Activated T-cell treated with anti-CD3 and anti-CD28 coated beads for 48 hours (primary cell): ENCODE results near the gene ENOX1.
"Not testable (repeated sequence)": the region's sequence is repeated elsewhere in the genome, so short reads cannot be mapped to it uniquely, and the experiment has no call there.

Experiments used
- DNase-seq: peaks from one replicate; pipeline ENCODE4 v3.0.0-alpha.2; 2020; ENCODE audit warnings: low read depth

The ENOX1 gene

GRCh38 chr13:43431841-43432240 lies 354.9 kb downstream of the ENOX1 start:
- DNase-seq, result no peak

DNA sequence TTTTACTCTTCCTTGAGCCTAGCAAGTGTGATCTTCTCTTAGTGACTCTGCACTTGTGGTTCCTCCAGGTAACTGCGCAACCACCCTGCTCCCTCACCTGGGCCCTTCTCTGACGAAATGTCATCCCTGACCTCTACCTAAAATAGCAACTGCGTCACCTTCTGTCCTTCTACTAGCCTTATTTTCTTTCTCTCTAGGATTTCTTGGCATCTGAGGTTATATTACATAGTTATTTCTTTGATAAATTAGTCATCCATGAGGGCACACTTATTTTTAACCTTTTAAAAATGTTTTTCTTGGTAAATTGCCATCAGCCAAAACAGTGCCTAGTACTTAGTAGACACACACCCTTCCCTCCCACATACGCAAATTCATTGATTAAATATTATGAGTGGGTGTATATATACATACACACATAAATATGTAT lies 355.5 kb downstream of the ENOX1 start:
- no peak for DNase-seq

GRCh38 chr13:43428545-43429296 lies 358.1 kb downstream of the ENOX1 start:
- DNase-seq, result no peak

DNA sequence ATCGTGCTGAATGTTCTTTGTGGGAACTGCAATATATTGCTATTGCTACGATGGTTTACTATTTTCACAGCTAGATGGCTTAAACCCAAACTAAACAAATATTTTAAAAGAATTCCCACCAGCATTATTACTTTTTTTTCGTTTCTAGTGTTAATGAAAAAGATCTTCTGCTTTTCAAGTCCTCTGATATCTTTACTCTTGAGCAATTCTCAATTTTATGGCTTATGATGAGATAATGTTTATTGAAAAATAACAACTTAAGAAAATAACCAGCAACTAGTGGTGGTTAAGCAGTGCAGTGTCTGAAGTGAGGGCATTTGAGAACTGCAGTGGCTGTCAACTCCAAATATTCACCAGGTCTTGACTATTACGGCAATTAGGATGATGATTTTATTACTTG lies 360.4 kb downstream of the ENOX1 start:
- DNase-seq, result no peak

DNA sequence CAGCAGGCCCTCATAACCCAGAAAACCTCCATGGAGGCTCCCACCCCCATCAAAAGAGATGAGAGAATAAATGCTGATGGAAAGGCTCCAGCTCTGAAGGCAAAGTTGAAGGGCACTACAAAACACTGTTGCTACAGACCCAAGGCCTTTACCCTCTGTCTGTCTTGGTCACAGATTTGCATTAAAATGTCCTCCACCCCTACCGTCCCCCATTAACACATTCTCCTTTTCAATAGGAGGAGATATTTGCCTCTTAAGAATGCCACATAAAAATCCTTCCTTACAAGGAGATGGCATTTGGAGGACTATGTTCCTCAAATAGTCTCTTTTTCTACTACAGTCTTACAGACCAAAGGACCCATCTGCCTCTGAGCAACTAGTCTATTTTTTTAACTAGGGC lies 361.5 kb downstream of the ENOX1 start:
- no peak for DNase-seq

DNA sequence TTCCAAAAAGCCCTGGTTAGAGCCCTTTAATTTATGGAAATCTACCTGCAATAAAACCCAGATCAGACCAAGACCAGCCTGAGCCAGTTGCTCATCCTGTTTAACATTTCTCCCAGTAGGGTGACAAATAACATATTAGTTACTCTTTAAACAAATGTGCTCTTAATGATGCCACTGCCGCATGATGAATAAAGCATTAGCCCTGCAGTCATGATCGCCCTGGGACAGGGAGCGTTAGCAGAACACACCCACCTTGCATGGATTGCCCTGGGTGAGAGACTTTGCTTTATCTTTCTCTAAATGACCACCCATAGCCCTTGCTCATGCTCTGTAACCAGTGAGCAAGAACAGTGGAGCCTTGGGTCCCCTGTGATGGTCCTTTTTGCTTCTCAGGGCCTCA lies 362.4 kb downstream of the ENOX1 start:
- no peak for DNase-seq

DNA sequence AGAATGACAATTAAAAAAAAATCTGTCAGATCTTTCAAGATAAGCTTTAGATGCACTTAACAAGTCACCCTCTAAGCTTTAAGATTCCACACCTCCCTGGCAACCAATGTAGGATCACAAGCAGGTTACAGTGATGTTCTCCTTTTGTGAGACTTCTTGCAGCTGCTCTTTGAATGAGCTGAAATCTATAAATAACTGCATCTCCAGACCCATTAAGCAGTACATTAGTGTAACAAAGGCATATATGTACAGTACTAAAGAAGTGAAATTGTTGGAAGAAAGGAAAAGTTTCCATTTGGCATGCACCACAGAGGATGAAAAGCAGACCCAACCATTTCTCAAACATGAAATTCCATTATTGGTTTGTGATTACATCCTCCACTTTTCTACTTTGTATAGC lies 364.7 kb downstream of the ENOX1 start:
- DNase-seq, result no peak

DNA sequence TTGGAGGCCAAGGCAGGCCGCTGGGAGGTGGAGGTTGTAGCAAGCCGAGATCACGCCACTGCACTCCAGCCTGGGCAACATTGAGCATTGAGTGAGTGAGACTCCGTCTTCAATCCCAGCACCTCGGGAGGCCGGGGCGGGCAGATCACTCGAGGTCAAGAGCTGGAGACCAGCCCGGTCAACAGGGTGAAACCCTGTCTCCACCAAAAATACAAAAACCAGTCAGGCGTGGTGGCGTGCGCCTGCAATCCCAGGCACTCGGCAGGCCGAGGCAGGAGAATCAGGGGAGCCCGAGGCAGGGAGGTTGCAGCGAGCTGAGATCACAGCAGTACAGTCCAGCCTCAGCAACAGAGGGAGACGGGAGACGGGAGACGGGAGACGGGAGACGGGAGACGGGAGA lies 369.9 kb downstream of the ENOX1 start:
- not testable (repeated sequence) for DNase-seq

DNA sequence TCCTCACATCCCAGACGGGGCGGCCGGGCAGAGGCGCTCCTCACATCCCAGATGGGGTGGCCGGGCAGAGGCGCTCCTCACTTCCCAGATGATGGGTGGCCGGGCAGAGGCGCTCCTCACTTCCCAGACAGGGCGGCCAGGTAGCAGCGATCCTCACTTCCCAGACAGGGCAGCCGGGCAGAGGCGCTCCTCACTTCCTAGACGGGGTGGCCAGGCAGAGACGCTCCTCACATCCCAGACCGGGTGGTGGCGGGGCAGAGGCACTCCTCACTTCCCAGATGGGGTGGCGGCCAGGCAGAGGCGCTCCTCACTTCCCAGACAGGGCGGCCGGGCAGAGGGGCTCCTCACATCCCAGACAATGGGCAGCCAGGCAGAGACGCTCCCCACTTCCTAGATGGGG lies 370.4 kb downstream of the ENOX1 start:
- DNase-seq, result not testable (repeated sequence)

DNA sequence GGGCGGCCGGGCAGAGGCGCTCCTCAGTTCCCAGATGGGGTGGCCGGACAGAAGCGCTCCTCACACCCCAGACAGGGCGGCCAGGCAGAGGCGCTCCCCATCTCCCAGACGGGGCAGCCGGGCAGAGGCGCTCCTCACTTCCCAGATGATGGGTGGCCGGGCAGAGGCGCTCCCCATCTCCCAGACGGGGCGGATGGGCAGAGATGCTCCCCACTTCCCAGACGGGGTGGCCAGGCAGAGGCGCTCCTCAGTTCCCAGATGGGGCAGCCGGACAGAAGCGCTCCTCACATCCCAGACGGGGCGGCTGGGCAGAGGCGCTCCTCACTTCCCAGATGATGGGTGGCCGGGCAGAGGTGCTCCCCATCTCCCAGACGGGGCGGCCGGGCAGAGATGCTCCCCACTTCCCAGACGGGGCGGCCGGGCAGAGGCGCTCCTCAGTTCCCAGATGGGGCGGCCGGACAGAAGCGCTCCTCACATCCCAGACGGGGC lies 370.8 kb downstream of the ENOX1 start:
- not testable (repeated sequence) for DNase-seq

- DNase-seq, result no peak
Observed at GRCh38 chr13:43414111-43414510, 372.7 kb downstream of the ENOX1 start.

DNA sequence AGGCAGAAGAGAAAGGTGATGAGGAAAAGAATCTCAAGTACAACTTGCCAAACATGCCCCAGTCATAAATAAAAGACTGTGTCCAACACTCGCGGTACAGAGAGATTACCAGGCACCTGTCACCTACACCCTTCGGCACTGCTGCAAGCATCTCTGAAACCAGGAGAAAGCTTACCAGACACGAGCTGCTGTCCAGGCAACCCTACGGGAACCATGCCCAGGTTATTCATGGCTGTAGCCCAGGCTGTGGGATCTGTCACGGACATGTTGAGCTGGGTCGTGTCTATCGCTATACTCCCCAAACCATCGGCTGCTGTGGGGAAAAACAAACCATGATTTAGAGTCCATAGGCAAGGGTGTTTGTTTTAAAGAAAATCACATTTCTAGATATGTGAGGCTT lies 375.0 kb downstream of the ENOX1 start:
- no peak for DNase-seq

DNA sequence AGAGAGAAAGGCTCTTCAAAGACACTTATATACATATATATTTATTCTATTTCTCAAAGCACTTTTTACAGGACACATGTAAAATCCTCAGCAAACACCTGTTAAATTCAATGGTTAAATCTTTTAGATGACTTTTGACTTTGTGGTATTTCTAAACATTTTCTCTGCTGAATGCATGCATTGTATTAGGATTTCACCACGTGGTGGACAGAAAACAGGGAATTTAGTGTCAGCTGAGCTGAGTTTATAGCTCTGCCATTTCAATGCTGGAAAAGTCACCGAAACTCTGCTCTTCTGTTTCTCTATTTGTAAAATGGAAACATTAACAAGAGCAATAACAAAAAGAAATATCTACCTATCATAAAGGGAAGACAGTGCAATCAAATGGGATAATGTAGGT lies 375.6 kb downstream of the ENOX1 start:
- DNase-seq, result no peak

GRCh38 chr13:43408274-43408673 lies 378.5 kb downstream of the ENOX1 start:
- no peak for DNase-seq

- DNase-seq, result no peak
Observed at GRCh38 chr13:43407023-43407581, 379.7 kb downstream of the ENOX1 start.

GRCh38 chr13:43405457-43405856 lies 381.3 kb downstream of the ENOX1 start:
- no peak for DNase-seq

DNA sequence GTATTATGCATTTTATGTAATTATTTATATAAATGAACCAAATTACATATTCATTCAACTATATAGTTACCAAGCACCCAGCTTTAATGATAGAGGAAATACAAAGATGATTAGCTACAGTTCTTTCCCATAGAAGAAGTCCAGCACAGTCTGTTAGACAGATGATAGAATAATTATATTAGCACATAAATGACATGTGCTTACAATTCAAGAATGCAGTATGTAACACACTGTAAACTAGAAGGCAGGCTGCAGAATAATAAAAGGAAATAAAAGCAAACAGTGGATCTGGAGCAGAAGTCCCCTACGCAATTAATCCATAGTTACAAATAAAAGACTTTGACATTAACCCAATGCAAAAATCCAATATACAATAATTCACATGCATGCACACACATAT lies 384.4 kb downstream of the ENOX1 start:
- no peak for DNase-seq

- no peak for DNase-seq
Observed at GRCh38 chr13:43401361-43401760, 385.4 kb downstream of the ENOX1 start.

DNA sequence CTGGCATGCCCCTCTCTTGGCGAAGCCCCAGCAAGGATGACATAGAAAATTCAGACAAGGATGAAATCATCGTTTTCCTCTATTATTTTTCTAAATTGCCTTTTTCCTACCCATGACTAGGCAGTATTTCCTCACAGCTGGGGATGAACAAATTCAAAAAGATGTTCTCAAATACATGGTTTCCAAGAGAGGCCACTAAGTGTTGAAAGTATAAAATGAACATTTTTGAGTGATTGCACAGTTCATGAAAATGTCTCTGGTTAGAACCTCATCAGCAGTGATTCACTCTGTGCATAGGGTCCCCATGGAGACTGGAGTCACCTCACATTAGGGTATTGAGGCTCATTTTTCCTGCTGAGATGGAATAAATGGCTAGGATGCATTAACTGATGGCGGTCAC lies 389.7 kb downstream of the ENOX1 start:
- DNase-seq, result no peak

GRCh38 chr13:43391036-43391435 lies 395.7 kb downstream of the ENOX1 start:
- no peak for DNase-seq

DNA sequence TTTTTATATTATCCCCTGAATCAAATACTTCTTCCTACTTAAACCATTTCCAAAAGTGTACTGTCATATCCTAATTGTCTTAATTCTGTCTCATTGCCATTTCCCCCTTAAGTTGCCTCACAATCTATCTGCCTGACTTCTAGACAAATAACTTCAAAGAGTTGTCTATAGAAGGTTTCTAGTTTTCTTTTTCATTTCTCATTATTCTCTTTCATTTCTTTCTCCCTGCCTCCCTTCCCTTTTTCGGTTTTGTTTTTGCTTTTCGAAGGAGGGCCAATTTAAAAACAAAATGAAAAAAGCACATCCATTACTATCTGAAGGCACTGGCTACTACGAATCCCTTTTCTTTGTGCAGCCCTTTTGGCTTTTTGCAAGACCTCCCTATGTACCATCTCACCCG lies 396.2 kb downstream of the ENOX1 start:
- no peak for DNase-seq

GRCh38 chr13:43389983-43390382 lies 396.8 kb downstream of the ENOX1 start:
- no peak for DNase-seq

DNA sequence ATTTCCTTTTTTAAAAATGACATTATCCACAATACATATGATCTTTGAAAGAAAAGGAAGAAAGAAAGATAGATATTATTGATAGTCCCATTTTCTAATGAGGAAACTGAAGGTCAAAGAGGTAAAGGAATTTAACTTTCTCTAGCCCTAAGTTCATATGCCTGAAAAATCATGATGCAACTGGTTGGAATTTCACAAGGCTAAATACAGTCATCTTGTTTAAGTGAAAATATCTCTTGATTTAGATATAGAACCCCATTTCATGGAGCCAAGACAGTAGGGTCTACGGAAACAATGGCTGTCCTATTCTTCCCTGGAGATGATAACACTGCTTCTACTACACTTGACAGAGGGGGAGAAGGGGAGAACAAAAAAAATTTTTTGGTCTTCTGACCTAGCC lies 397.2 kb downstream of the ENOX1 start:
- DNase-seq, result no peak
